HG02610 (cell line): ENCODE data around the gene ARHGEF10L.
"Not testable (repeated sequence)": the region's sequence is repeated elsewhere in the genome, so short reads cannot be mapped to it uniquely, and the experiment has no call there.

Experiments
- ATAC-seq: cut with Tn5 transposase; IDR thresholded peaks from one replicate; pipeline ENCODE4 v1.9.1; 2021; ENCODE audit warnings: mild to moderate bottlenecking, moderate library complexity; ENCODE audit not compliant: unreplicated experiment

The ARHGEF10L gene, protein sequence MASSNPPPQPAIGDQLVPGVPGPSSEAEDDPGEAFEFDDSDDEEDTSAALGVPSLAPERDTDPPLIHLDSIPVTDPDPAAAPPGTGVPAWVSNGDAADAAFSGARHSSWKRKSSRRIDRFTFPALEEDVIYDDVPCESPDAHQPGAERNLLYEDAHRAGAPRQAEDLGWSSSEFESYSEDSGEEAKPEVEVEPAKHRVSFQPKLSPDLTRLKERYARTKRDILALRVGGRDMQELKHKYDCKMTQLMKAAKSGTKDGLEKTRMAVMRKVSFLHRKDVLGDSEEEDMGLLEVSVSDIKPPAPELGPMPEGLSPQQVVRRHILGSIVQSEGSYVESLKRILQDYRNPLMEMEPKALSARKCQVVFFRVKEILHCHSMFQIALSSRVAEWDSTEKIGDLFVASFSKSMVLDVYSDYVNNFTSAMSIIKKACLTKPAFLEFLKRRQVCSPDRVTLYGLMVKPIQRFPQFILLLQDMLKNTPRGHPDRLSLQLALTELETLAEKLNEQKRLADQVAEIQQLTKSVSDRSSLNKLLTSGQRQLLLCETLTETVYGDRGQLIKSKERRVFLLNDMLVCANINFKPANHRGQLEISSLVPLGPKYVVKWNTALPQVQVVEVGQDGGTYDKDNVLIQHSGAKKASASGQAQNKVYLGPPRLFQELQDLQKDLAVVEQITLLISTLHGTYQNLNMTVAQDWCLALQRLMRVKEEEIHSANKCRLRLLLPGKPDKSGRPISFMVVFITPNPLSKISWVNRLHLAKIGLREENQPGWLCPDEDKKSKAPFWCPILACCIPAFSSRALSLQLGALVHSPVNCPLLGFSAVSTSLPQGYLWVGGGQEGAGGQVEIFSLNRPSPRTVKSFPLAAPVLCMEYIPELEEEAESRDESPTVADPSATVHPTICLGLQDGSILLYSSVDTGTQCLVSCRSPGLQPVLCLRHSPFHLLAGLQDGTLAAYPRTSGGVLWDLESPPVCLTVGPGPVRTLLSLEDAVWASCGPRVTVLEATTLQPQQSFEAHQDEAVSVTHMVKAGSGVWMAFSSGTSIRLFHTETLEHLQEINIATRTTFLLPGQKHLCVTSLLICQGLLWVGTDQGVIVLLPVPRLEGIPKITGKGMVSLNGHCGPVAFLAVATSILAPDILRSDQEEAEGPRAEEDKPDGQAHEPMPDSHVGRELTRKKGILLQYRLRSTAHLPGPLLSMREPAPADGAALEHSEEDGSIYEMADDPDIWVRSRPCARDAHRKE (N-terminal part only)

GRCh38 chr1:17539477-17540254, at the start of gene ARHGEF10L:
Gene ARHGEF10L, plus strand, starts transcription at chr1:17539698. Its CDS starts 40,898 bp downstream, at chr1:17580596.
- no peak for ATAC-seq

- ATAC-seq, result not testable (repeated sequence)
Observed at GRCh38 chr1:17489768-17490417, 49.6 kb upstream of the ARHGEF10L start.

DNA sequence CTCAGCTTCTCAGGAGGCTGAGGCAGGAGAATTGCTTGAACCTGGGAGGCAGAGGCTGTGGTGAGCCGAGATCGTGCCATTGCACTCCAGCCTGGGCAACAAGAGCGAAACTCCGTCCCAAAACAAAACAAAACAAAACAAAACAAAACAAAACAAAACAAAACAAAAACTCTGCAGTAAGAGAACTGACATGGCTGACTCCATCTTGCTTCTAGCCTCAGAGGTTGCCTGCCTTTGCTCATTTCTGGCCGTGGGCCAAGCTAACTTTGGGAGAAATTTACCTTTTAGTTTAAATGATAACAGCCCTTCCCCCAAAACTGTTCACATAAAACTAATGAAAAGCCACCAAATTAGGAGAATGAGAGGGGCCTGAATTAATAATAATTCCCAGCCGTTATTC, 48.8 kb upstream of the ARHGEF10L start:
- ATAC-seq, result not testable (repeated sequence)

DNA sequence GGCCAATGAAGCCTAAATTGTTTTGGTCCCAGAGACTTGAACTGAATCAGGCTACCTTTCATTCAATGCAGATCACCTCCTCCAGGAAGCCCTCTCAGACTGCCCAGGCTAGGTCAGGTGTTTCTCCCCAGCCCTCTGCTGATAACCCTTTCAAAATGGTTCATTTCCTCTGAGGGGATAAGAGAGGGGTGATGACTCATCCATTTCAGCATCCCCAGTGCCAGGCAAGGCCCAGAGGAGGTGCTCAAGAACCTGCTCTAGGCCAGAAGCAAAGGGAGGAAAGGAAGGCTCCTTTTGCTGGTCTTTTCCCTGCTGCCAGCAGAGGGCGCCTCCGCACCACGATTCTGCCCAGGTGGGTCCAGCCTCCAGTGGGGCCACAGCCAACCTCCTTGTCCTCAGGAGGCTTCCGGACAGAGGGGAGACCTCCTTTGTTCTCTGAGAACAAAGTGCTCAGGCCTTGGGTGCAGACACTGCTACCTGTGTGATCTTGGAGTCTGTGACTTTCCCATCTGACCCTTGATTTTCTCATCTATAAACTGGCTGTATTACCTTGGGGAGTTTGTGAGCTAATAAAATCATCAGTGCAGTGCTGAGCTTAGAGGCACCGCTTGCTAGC, 45.3 kb upstream of the ARHGEF10L start:
- no peak for ATAC-seq

GRCh38 chr1:17496419-17496818, 43.1 kb upstream of the ARHGEF10L start:
- no peak for ATAC-seq

- ATAC-seq, result no peak
Observed at GRCh38 chr1:17498214-17498613, 41.3 kb upstream of the ARHGEF10L start.

- no peak for ATAC-seq
Observed at GRCh38 chr1:17502326-17502778, 37.1 kb upstream of the ARHGEF10L start.

GRCh38 chr1:17503146-17503545, 36.4 kb upstream of the ARHGEF10L start:
- no peak for ATAC-seq

DNA sequence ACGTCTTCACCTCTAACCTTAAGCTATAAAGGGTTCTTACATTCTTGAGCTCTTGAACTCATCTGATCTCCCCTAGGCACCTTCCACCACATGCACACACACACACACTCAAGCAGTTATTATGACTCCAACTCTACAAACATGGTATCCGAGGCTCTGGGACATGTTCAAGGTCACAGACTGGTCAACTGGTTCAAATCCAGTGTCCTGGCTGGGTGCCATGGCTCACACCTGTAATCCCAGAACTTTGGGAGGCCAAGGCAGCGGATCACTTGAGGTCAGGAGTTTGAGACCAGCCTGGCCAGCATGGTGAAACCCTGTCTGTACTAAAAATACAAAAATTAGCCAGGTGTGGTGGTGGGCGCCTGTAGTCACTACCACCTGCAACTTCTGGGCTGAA, 32.3 kb upstream of the ARHGEF10L start:
- not testable (repeated sequence) for ATAC-seq

GRCh38 chr1:17507915-17508314, 31.6 kb upstream of the ARHGEF10L start:
- ATAC-seq, result no peak

DNA sequence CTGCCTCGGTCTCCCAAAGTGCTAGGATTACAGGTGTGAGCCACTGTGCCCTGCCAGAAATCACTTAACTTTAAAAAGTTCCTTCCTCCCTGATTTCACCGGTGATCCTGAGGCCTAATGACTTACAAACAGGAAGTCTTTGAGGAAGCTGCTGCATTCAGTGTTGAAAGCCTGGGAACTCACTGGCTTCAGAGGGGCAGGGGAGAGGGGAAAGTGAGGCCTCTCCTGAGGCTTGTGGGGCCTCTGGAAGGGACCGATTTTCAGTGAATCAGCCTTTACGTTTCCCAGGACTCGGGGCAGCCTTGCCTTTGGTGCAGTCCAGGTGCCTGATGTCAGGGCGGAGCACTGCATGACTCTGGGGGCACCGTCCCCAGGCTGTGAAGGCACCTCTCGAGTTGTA, 30.1 kb upstream of the ARHGEF10L start:
- ATAC-seq, result no peak

- ATAC-seq, result no peak
Observed at GRCh38 chr1:17510138-17510537, 29.4 kb upstream of the ARHGEF10L start.

DNA sequence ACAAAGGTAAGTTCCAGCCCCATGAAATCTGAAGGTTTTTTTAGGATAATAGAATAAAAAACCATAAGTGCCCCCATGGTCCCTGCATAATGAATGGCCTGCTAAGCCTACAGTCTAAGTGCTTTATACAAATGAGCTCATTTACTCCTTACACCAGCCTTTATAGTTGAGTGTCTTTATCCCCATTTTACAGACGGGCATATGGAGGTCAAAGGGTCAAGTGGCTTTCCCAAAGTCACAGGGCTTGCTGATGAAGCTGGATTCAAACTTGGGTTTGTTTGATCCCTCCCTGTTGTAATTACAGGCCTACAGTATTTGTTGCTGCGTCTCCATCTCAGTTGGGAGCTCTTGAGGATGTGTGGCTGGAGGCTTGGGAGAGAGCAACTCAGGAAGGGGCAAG, 28.3 kb upstream of the ARHGEF10L start:
- no peak for ATAC-seq

- ATAC-seq, result no peak
Observed at GRCh38 chr1:17513131-17513530, 26.4 kb upstream of the ARHGEF10L start.

GRCh38 chr1:17514776-17515175, 24.7 kb upstream of the ARHGEF10L start:
- no peak for ATAC-seq

DNA sequence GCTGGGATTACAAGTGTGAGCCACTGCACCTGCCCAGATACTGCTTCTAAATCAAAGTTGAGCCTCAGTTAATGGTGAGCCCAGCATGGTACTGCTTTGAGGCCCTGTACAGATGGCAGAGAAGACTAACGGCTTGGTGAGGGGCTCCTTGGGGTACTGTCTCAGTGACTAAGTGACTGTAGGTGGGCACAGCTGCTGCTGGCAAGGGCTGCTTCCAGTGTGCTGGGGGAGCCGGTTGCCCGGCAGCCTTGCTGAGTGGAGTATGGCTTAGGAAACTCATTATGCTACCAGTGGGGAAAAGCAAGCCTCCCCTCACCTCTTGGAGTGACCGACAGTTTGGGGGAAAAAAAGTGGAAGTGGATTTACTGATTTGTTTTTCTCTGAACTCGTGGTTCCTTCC, 23.6 kb upstream of the ARHGEF10L start:
- no peak for ATAC-seq

DNA sequence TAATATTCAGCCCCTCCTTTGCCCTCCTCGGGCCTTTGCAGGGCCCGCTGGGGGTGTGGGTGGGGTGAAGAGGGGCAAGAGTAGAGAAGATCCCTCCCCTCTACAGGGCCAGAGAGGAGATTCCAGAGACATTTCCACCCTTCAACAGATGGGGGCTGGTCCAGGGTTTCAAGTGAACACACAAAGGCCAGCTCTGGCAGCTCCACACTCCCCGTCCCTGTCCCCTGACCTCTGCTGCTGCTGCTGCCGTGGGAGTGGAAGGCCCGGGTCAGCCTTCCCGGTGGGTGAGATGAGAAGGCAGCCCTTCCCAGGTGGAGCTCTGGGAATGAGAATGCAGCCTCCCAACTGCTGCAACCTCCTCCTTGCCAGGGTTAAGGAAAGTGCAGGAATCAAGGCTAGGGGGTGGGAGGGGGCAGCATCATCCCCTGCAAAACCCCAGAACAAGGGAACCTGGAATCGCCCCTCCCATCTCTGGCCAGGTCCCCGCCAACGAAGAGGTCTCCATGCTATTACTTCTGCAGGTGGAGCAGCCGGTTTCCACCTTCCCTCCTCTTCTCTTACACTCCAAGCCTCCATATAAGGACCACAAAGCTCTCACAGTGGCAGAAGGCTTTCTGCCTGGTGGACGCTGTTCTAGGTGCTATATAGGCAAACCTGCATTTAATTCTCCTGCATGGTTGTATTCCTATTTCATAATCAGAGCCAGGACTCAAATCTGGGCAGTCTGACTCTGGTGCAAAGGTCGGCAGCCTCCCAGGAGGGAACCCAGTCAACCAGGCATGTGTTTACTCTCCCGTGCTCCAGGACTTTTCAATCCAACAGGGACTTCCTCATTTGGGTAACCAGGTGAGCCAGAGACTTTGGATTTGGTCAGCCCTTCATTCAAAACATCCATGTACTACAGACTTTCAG, 22.9 kb upstream of the ARHGEF10L start:
- ATAC-seq, result no peak

GRCh38 chr1:17520041-17520440, 19.5 kb upstream of the ARHGEF10L start:
- no peak for ATAC-seq
